GM19099 (cell line): ENCODE results near the gene KRT79.

Experiments used
- POLR2A ChIP-seq: IDR thresholded peaks from 3 replicates; pipeline ENCODE4 v1.6.1; 2011; ENCODE audit warnings: low read depth; ENCODE audit not compliant: insufficient read length; ENCODE audit errors: extremely low read depth

The KRT79 gene

DNA sequence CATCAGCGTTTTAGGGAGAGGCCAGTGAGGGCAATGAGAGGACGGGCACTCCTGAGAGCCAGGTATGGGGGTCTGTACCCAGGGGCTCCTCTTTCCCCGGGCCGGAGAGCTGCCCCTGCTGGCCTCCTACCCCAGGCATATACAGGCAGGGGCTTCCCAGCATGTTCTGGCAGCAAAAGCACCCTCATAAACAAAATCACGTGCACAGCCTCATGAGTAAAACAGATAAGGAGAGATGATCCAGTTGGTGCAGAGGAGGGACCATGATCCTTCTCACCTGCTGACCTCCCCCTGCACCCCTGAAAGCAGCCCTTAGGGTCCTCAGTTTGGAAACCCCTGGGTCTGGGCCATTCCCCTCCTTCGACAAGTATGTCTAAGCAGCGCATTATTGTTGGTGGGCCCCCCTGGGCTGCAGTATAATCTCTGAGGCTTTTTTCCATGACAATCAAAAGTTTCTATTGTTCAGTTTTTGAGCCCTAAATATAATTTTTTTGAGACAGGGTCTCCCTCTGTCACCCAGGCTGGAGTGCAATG, 15.2 kb downstream of the KRT79 start:
- TF ChIP-seq POLR2A: no peak

DNA sequence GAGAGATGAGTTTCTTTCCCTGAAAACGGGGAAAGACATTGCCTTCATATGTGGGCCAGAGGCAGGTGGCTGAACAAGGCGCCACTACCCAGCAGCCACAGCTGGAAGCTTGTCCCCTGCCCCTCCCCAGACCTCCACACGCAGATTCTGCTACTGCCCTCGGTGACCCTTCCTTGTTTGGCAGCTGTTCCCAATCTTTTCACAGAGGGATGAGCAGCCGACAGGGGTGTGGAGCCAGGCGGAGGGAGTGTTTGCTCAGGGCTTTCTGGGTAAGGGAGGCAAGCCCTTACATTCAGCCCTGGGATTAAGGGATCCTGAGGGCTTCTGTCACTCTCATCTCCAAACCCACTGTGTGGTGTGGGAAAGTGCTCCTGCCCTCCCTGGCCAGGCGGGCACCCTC, 15.7 kb downstream of the KRT79 start:
- no peak for TF ChIP-seq POLR2A

GRCh38 chr12:52817699-52818238, 16.3 kb downstream of the KRT79 start:
- no peak for TF ChIP-seq POLR2A

- no peak for TF ChIP-seq POLR2A
Measured at GRCh38 chr12:52817003-52817698, 17.0 kb downstream of the KRT79 start.

DNA sequence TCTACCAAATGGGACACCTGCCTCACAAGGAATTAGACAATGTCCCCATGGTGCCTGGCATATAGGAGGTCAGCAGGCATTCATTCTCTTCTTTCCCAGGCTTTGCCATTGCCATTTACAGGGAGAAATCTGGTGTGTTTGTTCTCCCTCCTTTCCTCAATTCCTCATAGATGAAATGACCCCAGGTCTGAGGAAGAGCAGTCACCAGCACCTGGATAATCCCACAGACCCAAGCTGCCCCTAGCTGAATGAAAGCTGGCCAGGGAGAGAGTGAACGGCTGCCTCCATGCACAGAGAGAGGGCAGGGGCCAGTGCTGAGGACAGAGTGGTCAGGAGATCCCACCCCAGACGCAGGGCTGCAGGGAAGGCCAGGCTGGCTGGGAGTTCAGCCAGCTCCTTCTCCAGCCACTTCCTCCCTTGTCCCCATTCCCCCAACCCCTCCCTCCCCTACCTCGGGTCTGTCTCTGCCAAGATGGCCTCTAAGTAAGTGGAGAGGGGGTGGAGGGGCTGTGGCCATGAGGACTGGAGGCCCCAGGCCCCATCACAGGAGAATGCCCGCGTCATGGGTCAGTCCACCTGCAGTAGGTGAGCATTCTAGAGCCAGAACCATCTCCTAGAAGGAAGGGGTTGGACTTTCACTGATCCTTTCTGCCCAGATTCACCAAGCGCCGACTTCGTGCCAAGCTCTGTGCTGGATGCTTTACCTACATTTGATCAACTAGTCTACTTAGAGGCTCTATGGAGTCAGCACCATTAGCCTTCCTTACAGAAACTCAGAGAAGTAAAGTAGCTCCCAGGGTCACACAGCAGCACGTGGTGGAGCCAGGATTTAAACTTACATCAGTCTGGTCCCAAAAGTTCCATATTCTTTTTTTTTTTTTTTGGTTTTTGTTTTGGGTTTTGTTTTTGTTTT, 18.2 kb downstream of the KRT79 start:
- no peak for TF ChIP-seq POLR2A

- TF ChIP-seq POLR2A: no peak
Measured at GRCh38 chr12:52815161-52815560, 18.9 kb downstream of the KRT79 start.

DNA sequence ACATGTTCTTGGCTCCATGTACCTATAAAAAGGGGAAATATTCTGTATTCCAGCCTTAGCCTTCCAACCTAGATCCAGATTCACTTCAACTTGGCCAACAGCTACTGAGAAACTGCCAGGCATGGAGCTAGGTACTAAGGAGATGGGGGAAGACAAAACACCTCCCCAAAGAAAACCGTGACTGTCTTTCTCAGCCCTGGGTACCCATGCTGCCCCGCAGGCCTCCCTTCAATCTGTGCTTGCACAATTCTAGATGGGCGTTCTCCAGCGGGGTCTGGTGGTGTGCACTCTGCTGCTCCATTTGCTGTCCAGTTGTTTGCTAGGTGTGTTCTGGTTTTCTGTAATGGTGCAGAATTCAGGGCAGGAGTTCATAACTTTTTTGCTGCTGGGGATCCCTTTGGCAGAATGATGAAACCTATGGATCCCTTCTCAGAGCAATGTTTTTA, 19.4 kb downstream of the KRT79 start:
- no peak for TF ChIP-seq POLR2A

- TF ChIP-seq POLR2A: no peak
Measured at GRCh38 chr12:52813885-52814709, 20.0 kb downstream of the KRT79 start, which contains the start of gene KRT4. Gene KRT4, minus strand, starts transcription at chr12:52814116. Its CDS starts 58 bp downstream, at chr12:52814058.

DNA sequence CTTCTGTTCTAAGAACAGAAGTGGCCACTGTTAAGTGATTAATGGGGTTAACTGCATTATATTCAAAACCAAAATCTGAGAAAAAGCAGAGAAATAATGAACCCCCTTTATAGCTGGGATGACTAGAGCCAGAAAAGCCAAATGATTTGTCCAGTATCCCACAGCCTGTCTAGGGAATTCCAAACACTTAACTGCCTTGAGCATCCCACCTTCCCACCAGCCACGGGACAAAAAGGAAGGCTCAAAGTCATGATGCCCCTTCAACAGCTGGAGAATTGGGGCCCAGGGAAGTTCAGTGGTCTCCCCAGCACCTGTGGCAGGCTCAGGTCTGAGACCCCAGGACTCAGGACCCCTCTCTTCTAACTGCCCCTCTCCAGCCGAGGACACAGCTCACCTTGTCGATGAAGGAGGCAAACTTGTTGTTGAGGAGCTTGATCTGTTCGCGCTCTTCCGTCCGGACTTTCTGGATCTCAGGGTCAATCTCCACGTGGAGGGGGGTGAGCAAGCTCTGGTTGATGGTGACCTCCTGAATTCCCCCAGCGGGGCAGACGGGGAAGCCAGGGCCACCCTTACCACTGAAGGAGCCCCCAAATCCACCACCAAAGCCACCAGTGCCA, 20.8 kb downstream of the KRT79 start:
- no peak for TF ChIP-seq POLR2A

DNA sequence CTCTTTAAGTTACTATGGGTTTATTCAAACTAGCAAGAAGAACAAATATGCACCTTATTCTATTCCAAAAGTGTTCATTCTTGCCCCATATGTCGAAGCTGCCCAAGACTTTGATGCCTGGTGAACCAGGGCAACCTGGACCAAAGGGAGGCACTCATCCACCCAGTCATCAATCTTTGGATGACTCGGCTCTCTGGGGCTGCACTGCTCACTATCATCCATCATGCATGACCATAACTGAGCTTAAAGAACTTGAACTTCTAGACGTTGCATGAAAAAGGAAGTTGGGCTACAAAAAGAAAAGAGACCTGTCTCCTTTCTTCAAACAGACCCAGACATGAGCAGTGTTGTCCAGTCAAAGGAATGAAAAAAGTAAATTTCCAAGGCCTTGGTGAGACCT, 21.4 kb downstream of the KRT79 start:
- TF ChIP-seq POLR2A: no peak

DNA sequence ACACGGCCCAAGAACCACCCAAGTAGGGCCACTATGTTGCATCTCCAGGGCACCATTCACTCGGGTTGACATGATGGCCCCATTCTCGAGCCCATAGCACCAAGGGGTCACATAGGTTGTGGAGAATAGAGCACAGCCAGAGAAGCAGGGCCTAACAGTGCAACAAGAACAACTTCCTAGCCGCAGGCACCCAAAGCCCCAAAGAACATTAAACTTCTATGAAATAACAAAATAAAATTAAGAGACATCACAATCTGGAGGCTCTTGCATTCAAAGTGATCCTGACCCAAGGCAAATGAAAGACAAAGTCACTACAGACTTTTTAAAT, 22.1 kb downstream of the KRT79 start:
- TF ChIP-seq POLR2A: no peak

DNA sequence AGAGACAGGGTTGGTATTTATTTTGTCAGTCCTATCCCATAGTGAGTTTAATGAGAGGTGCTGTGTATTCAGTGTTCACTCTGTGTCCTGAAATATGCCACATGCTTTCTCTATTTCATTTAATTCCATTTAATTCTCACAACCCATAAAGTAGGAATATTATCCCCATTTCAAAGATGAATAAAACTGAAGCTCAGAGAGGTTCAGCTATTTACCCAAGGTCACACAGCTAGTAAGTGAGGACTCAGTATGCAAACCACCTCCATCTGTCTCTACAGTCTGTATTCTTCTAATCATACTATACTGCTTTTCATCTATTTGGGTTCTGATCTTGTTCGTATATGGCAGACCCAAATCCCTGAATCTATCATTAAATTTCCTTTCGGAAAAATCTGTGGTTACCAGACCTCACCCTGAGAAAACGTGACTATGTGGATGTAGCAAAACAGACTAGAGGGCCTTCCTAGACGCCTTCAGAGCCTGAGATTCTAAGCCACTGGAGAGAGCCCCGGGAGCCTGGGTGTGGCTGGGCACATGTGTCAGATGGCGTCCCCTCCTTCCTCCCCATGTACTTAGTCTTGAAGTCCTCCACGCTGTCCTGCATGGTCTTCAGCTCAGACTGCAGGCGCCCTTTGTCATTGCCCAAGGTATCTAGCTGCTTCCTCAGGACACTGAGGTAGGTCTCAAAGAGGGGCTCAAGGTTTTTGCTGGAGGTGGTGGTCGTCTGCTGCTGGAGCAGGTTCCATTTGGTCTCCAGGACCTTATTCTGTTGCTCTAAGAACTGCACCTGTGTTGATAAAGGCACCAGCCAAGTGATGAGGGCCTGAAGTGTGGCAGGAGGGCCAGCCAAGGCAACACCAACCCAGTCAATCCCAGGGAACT, 22.7 kb downstream of the KRT79 start:
- TF ChIP-seq POLR2A: no peak

GRCh38 chr12:52810554-52810953, 23.6 kb downstream of the KRT79 start:
- no peak for TF ChIP-seq POLR2A
